ENCODE results near the gene ZNRF3.

ZNRF3 gene

DNA sequence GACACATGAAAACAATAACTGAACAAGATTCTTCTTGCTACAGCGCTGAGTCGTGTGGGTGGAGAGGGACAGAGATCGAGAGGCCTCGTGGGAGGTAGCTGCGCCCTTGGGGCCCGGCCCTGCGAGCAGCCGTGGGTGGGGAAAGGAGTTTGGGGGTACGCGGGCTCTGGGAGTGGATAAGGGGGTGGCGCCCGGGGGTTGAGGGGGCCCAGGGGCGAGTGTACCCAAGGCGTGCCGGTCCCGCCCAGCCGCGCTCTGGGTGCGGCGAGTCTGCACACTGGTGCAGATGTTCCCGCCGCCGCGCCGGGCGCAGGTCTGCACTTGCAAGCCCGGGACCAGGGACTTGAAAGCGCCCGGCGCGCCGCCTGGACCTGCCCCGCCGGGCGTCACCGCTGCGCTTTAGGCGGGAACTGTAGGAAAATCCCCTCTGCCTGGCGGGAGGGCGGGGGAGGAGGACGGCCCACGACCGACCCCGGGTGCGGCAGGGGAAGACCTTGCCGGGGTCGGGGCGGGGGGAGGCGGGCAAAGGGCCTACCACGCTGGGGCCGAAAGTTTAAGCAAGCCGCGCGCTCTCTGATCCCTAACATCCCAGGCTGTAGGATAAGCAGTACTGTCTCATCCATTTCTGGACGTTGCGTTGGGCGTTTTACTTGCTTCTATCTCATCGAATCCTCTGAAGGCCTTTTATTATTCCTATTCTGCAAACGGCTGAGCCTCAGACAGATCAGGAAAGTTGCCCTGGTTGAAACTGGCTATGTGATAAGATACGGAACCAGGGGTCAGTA is 188.1 kb downstream of the ZNRF3 start (continued):
- TF ChIP-seq, protein P1, sequence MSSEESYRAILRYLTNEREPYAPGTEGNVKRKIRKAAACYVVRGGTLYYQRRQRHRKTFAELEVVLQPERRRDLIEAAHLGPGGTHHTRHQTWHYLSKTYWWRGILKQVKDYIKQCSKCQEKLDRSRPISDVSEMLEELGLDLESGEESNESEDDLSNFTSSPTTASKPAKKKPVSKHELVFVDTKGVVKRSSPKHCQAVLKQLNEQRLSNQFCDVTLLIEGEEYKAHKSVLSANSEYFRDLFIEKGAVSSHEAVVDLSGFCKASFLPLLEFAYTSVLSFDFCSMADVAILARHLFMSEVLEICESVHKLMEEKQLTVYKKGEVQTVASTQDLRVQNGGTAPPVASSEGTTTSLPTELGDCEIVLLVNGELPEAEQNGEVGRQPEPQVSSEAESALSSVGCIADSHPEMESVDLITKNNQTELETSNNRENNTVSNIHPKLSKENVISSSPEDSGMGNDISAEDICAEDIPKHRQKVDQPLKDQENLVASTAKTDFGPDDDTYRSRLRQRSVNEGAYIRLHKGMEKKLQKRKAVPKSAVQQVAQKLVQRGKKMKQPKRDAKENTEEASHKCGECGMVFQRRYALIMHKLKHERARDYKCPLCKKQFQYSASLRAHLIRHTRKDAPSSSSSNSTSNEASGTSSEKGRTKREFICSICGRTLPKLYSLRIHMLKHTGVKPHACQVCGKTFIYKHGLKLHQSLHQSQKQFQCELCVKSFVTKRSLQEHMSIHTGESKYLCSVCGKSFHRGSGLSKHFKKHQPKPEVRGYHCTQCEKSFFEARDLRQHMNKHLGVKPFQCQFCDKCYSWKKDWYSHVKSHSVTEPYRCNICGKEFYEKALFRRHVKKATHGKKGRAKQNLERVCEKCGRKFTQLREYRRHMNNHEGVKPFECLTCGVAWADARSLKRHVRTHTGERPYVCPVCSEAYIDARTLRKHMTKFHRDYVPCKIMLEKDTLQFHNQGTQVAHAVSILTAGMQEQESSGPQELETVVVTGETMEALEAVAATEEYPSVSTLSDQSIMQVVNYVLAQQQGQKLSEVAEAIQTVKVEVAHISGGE (tag by site-specific recombination; conservative IDR thresholded peaks at IDR 0.05; ENCODE audit: low read depth), result no peak
- TF ChIP-seq SCRT1 (tag by site-specific recombination; IDR thresholded peaks at IDR 0.05; ENCODE audit: borderline replicate concordance) (no peak), ZNF214 (tag by site-specific recombination; IDR thresholded peaks at IDR 0.05; ENCODE audit: borderline replicate concordance) (no peak), SETDB1 (IDR thresholded peaks at IDR 0.05; ENCODE audit: insufficient read length, low read length) (no peak), ZFP41 (tag by site-specific recombination; IDR thresholded peaks at IDR 0.05; ENCODE audit: borderline replicate concordance) (no peak), ZNF664 (tag by site-specific recombination; IDR thresholded peaks at IDR 0.05) (peak; percentile 64; the same call in 1 of the 2 replicates), MZF1 (tag by site-specific recombination; IDR thresholded peaks at IDR 0.05; ENCODE audit: borderline replicate concordance) (no peak), GLIS1 (tag by site-specific recombination; IDR thresholded peaks at IDR 0.05) (peak; percentile 76), KLF8 (tag by site-specific recombination; IDR thresholded peaks at IDR 0.05) (peak; percentile 13; the same call in 1 of the 2 replicates), ZNF701 (tag by site-specific recombination; IDR thresholded peaks at IDR 0.05) (no peak)
- TF ChIP-seq, protein P2, sequence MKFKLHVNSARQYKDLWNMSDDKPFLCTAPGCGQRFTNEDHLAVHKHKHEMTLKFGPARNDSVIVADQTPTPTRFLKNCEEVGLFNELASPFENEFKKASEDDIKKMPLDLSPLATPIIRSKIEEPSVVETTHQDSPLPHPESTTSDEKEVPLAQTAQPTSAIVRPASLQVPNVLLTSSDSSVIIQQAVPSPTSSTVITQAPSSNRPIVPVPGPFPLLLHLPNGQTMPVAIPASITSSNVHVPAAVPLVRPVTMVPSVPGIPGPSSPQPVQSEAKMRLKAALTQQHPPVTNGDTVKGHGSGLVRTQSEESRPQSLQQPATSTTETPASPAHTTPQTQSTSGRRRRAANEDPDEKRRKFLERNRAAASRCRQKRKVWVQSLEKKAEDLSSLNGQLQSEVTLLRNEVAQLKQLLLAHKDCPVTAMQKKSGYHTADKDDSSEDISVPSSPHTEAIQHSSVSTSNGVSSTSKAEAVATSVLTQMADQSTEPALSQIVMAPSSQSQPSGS (tag by site-specific recombination; IDR thresholded peaks at IDR 0.05; ENCODE audit: low read depth), result no peak
- TF ChIP-seq, protein P3, sequence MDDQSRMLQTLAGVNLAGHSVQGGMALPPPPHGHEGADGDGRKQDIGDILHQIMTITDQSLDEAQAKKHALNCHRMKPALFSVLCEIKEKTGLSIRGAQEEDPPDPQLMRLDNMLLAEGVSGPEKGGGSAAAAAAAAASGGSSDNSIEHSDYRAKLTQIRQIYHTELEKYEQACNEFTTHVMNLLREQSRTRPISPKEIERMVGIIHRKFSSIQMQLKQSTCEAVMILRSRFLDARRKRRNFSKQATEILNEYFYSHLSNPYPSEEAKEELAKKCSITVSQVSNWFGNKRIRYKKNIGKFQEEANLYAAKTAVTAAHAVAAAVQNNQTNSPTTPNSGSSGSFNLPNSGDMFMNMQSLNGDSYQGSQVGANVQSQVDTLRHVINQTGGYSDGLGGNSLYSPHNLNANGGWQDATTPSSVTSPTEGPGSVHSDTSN (CRISPR knock-in tag; IDR thresholded peaks at IDR 0.05), result no peak
- TF ChIP-seq, protein P4, sequence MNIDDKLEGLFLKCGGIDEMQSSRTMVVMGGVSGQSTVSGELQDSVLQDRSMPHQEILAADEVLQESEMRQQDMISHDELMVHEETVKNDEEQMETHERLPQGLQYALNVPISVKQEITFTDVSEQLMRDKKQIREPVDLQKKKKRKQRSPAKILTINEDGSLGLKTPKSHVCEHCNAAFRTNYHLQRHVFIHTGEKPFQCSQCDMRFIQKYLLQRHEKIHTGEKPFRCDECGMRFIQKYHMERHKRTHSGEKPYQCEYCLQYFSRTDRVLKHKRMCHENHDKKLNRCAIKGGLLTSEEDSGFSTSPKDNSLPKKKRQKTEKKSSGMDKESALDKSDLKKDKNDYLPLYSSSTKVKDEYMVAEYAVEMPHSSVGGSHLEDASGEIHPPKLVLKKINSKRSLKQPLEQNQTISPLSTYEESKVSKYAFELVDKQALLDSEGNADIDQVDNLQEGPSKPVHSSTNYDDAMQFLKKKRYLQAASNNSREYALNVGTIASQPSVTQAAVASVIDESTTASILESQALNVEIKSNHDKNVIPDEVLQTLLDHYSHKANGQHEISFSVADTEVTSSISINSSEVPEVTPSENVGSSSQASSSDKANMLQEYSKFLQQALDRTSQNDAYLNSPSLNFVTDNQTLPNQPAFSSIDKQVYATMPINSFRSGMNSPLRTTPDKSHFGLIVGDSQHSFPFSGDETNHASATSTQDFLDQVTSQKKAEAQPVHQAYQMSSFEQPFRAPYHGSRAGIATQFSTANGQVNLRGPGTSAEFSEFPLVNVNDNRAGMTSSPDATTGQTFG (tag by site-specific recombination; IDR thresholded peaks at IDR 0.05; ENCODE audit: borderline replicate concordance), result no peak
- TF ChIP-seq, protein P5, sequence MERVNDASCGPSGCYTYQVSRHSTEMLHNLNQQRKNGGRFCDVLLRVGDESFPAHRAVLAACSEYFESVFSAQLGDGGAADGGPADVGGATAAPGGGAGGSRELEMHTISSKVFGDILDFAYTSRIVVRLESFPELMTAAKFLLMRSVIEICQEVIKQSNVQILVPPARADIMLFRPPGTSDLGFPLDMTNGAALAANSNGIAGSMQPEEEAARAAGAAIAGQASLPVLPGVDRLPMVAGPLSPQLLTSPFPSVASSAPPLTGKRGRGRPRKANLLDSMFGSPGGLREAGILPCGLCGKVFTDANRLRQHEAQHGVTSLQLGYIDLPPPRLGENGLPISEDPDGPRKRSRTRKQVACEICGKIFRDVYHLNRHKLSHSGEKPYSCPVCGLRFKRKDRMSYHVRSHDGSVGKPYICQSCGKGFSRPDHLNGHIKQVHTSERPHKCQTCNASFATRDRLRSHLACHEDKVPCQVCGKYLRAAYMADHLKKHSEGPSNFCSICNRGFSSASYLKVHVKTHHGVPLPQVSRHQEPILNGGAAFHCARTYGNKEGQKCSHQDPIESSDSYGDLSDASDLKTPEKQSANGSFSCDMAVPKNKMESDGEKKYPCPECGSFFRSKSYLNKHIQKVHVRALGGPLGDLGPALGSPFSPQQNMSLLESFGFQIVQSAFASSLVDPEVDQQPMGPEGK (tag by site-specific recombination; IDR thresholded peaks at IDR 0.05), result no peak
